Right renal cortex interstitium (tissue), 3 donors: ENCODE measurements around the gene ZFP36L1. TPM values are rescaled to one million over a fixed set of nuclear protein-coding genes. Genes with fewer than 3 reads are reported as not detected.

ENCODE experiments used
- DNase-seq, 3 donors: peaks; one replicate each; pipeline ENCODE4 v3.0.0-alpha.2; 2013; ENCODE audit warnings: low read depth in 3 of 3, low spot score in 2 of 3
- polyA plus RNA-seq, 3 donors: library from polyadenylated mRNA; unstranded; fragments of 120-200 nt; gene quantifications; one replicate each; pipeline ENCODE4 v1.2.1, GENCODE V29; 2013; ENCODE audit not compliant: insufficient read length in 3 of 3

Gene ZFP36L1
- polyA plus RNA-seq, 3 donors: 218 to 271 (median 234) TPM

- no peak for DNase-seq
Measured at GRCh38 chr14:68747393-68747792, 45.5 kb downstream of the ZFP36L1 start.

- DNase-seq: no peak
Measured at GRCh38 chr14:68744613-68745012, 48.3 kb downstream of the ZFP36L1 start.

GRCh38 chr14:68741839-68742470 is 50.9 kb downstream of the ZFP36L1 start:
- no peak for DNase-seq

- no peak for DNase-seq
Measured at GRCh38 chr14:68741477-68741791, 51.4 kb downstream of the ZFP36L1 start.

- no peak for DNase-seq
Measured at GRCh38 chr14:68740788-68741476, 51.9 kb downstream of the ZFP36L1 start.

- DNase-seq: no peak
Measured at GRCh38 chr14:68739701-68740100, 53.2 kb downstream of the ZFP36L1 start.

GRCh38 chr14:68738559-68738958 is 54.3 kb downstream of the ZFP36L1 start:
- no peak for DNase-seq

Other genes with a start within 250 kb of the ZFP36L1 start
- gene ACTN1, start 186.2 kb upstream of the ZFP36L1 start, polyA plus RNA-seq: 10 to 100 TPM; 64.2 to 75.2 (median 69.2) TPM